RPMI7951 (cell line): ENCODE measurements around the gene RUNDC1. TPM values are rescaled to one million over a fixed set of nuclear protein-coding genes. Genes with fewer than 3 reads are reported as not detected.

ENCODE experiments used
- DNase-seq: peaks from one replicate; pipeline ENCODE4 v3.0.0-alpha.2; 2012; ENCODE audit warnings: low read depth
- total RNA-seq: library from RNA; depleted of rRNA; stranded (reverse); fragments of >200 nt; shearing (Covaris generic); gene quantifications from 2 replicates; pipeline ENCODE4 v1.2.3, GENCODE V29; 2014

The RUNDC1 gene
- total RNA-seq, 1 experiment from 2014 or later = 4.7 TPM

DNA sequence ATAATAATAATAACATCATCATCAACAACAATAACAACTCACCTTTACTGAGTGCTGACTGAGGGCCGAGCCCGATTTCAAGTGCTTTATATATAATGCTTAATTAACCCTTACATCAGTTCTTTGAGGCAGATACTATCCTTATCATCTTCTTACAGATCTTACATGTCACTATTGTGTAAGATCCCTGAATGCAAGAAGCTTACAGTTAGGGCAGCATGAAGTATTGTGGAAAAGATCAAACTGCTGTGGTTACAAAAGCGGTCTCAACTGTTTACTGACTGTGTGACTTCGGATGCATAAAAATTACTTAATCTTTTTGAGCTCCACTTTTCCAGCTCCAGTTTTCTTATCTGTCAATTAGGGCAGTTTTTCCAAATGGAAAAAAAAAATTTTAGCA lies 38.6 kb downstream of the RUNDC1 start:
- DNase-seq = no peak

GRCh38 chr17:43019418-43019817 lies 39.1 kb downstream of the RUNDC1 start:
- no peak for DNase-seq

GRCh38 chr17:43020030-43020621 lies 39.8 kb downstream of the RUNDC1 start:
- no peak for DNase-seq

GRCh38 chr17:43020789-43021740 lies 40.7 kb downstream of the RUNDC1 start:
- DNase-seq = peak; percentile 76

DNA sequence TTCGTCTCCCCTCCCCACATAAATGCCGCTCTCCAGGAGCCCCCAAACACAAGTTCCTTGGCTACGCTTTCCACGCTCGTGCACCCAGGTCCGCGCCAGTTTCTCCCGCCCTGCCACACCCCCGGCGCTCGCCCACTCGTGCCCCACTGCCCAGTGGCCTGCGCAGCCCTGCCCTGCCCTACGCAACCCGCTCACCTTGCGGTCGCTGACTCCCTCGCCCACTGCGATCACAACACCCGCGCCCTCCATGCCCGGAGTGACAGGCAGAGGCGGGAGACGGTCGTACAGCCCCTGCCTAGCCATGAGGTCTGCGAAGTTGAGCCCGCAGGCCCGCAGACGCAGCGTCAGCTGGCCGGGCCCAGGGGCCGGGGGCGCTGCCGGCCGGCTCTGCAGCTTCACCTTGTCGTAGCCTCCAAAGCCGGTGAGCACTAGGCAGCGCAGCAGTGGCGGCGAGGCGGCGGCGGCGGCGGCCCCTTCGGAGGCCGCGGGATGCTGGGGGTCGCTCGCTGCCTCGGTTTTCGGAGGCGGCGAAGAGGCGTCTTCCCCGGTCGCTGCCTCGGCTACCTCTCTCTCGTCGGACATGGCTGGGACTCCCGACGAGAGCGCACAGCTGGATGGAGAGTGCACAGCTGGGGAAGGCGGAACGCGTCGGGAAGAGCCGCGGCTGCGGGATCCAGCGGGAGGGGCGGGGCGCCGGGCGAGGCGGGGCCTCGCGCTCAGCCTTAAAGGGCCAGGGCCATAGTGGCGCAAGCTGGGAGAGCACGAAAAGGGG lies 41.6 kb downstream of the RUNDC1 start, which contains the start of gene VAT1:
VAT1 (minus strand) TSS at position 645 of the 772 bp plus-strand sequence; CDS start at position 582, 63 bp downstream.
- DNase-seq = peak; percentile 73

DNA sequence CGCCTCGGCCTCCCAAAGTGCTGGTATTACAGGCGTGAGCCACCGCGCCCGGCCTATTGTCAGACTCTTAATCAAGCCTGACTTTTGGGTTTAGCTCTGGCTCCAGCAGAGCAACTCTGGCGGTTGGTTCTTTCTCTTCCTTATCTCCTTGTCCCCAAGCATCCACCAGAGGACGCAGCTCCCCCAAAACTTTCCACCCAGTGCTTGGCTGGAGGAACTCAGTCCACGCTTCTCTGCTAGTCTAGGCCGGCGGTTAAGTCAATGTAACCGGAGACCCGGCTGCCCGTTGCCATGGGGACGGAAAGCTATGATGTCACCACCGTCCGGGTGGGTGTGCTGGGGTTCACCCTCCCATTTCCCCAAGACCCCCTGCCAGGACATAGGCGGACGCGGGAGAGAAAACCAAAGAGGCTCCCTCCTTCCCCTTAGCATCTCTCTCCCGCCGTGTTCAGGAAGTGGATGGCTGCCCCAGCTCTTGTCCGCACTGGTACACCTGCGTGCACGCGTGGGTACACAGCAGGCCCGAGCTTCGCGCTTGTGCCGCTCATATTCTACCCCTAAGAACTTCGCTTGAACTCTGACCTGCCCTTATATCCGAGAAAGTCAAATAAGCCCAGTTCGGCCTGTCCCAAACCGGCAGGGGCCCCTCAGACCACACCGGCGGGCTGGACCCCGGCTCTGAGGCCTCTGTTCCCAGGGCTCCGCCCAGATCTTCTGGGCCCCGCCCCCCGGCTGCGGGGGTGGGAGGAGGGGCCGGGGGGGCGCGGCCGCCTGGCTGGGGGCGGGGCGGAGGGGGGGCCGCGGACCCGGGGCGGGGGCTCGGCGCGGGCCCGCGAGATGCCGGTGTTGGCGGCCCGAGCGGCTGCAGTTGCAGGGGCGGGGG lies 44.3 kb downstream of the RUNDC1 start, which contains the start of gene RND2:
RND2 (plus strand) TSS at position 825 of the 883 bp plus-strand sequence. CDS start 117 bp downstream, outside the sequence.
- peak; percentile 84 for DNase-seq

DNA sequence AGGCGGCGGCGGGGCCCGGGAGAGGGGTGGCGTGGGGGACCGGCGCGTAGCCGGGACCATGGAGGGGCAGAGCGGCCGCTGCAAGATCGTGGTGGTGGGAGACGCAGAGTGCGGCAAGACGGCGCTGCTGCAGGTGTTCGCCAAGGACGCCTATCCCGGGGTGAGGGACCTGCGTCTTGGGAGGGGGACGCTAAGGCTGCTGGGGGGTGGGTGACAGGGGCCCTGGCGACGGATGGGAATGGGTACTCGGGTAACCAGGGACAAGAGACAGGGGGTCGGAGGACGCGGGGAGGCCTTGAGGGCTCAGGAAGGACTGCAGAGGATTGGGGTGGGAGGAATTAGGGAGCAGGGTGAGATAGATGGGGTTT lies 44.9 kb downstream of the RUNDC1 start:
- DNase-seq = no peak

DNA sequence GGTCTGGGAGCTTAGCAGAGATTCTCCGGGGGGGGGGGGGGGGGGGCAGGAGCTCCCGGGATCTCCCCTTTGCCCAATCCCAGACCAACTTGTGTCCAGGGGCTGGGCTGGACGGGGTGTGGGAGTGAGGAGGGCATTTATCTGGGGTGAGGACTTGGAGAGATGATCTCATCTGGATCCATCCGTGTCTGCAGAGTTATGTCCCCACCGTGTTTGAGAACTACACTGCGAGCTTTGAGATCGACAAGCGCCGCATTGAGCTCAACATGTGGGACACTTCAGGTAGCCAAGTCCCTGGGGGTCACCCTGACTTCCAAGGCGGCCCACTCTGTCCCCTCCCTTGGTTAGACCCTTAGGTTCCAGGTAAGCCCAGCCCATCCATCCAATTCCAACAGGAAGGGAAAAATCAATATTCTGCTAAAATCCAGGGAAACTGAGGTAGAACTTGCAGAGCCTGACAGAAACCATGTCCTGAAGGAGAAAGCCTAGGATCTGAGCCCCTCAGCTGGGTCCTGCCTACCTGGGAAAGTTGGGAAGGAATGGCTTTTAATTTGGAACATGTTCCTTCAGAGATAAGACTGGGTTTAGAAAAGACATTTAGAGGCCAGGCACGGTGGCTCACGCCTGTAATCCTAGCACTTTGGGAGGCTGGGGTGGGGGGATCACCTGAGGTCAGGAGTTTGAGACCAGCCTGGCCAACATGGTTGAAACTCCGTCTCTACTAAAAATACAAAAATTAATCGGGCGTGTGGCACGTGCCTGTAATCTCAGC lies 45.6 kb downstream of the RUNDC1 start:
- DNase-seq = no peak

DNA sequence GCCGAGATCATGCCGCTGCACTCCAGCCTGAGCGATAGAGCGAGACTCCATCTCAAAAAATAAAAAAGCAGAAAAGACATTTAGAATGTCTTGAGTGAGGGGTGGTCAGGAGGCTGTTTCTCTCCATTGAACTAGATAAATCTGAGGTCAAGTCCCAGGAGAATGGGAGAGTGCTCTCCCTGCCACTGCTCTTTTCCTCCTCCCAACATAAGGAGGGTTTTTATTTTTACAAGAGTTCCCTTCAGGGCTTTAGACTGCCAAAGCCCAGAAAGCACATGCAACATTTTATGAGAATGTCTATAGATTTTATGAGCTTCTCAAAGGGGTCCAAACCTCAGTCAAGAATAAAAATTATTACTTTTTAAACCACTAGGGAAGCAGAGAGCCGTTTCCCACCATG lies 46.2 kb downstream of the RUNDC1 start:
- no peak for DNase-seq

GRCh38 chr17:43027091-43028032 lies 47.0 kb downstream of the RUNDC1 start:
- no peak for DNase-seq

GRCh38 chr17:43028221-43028861 lies 48.0 kb downstream of the RUNDC1 start:
- DNase-seq = no peak

- DNase-seq = no peak
Measured at GRCh38 chr17:43030137-43030767, 49.9 kb downstream of the RUNDC1 start.

DNA sequence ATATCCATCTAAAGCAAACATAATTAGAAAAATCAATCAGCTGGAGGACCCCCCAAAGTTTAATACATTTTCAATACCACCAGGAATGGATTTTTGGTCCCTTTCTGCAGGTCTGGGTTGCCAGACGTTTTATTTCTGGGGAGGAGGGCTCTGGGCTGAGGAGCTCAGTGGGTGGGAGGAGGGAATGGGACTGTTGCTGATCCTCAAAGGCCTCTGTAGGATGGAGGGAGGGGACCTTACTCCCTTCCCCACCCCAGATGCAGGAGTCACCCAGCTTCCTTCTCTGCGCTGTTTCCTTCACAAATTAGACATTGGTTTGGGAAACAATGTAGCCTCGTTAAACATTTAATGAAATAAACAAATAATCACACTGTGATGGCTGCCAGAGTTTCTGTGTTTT lies 51.3 kb downstream of the RUNDC1 start:
- no peak for DNase-seq

- no peak for DNase-seq
Measured at GRCh38 chr17:43033948-43034881, 53.9 kb downstream of the RUNDC1 start.

- no peak for DNase-seq
Measured at GRCh38 chr17:43034894-43035293, 54.5 kb downstream of the RUNDC1 start.

- no peak for DNase-seq
Measured at GRCh38 chr17:43039646-43040045, 59.3 kb downstream of the RUNDC1 start.

DNA sequence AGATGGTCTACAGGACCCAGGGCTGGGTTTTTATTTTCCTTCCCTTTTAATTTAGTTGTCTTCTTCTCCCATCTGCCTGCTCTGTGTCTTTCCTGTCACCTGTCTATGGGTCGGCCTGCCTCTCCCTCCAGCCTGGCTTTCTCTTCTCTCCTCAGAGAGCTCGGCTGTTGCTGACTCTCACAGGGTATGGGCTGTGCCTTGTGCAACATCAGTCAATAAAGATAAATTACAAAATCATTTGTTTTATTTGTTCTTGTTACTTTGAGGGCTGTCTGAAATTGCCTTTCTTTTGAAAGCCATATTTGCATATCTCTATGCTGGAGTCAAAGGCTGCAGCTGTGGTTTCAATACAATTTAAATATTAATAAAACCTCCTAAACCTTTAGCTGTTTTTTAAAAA lies 60.3 kb downstream of the RUNDC1 start:
- no peak for DNase-seq
